ENCODE results near the gene RBMS2.

GRCh38 chr12:56490360-56490759 is 31.3 kb upstream of the RBMS2 start:
- TF ChIP-seq CTCF (IDR thresholded peaks at IDR 0.05) (no peak), POLR2A (IDR thresholded peaks at IDR 0.05) (no peak), EP300 (IDR thresholded peaks at IDR 0.05) (no peak)

All from tibial nerve (tissue), 4 donors.